DOHH2 (cell line): ENCODE data around the gene CLIC1.

Experiments
- H3F3A ChIP-seq: fragments of 200-600 bp; sonication (generic), shearing (Covaris generic); 2 replicates; pipeline ENCODE4 v1.6.0; 2016; ENCODE audit warnings: antibody characterized with exemption, mild to moderate bottlenecking; ENCODE audit not compliant: control insufficient read depth, insufficient read depth
- H3K27ac ChIP-seq: fragments of 200-600 bp; sonication (generic); 2 replicates; pipeline ENCODE4 v1.5.1; 2014; ENCODE audit warnings: low read depth, mild to moderate bottlenecking, low read length, moderate library complexity
- H3K27me3 ChIP-seq: fragments of 200-600 bp; sonication (generic); 2 replicates; pipeline ENCODE4 v1.6.1; 2014; ENCODE audit warnings: mild to moderate bottlenecking, low read length, mixed read lengths; ENCODE audit not compliant: control insufficient read depth
- H3K36me3 ChIP-seq: fragments of 200-600 bp; sonication (generic); 2 replicates; pipeline ENCODE4 v1.6.1; 2014; ENCODE audit warnings: mild to moderate bottlenecking, low read length, moderate library complexity, mixed read lengths; ENCODE audit not compliant: control insufficient read depth
- H3K4me1 ChIP-seq: fragments of 200-600 bp; sonication (generic); 2 replicates; pipeline ENCODE4 v1.6.1; 2014; ENCODE audit warnings: mild to moderate bottlenecking, low read length, mixed read lengths; ENCODE audit not compliant: control insufficient read depth
- H3K4me2 ChIP-seq: fragments of 200-600 bp; sonication (generic); 2 replicates; pipeline ENCODE4 v1.6.0; 2014; ENCODE audit warnings: mild to moderate bottlenecking, low read length, moderate library complexity
- H3K4me3 ChIP-seq: fragments of 200-600 bp; sonication (generic); 2 replicates; pipeline ENCODE4 v1.5.1; 2014; ENCODE audit warnings: mild to moderate bottlenecking, low read length, mixed read lengths
- H3K79me2 ChIP-seq: fragments of 200-600 bp; sonication (generic); 2 replicates; pipeline ENCODE4 v1.6.1; 2014; ENCODE audit warnings: mild to moderate bottlenecking, low read length, mixed read lengths; ENCODE audit not compliant: control insufficient read depth
- H3K9me2 ChIP-seq: fragments of 200-600 bp; sonication (generic); replicated peaks from 2 replicates; pipeline ENCODE4 v1.6.1; 2014; ENCODE audit warnings: mild to moderate bottlenecking, low read length, mixed read lengths; ENCODE audit not compliant: control insufficient read depth
- H3K9me3 ChIP-seq: fragments of 200-600 bp; sonication (generic); 2 replicates; pipeline ENCODE4 v1.6.1; 2014; ENCODE audit warnings: antibody characterized with exemption, low read length, mixed read lengths; ENCODE audit not compliant: control insufficient read depth, insufficient read depth
- H4K20me1 ChIP-seq: fragments of 200-600 bp; sonication (generic); 2 replicates; pipeline ENCODE4 v1.6.0; 2014; ENCODE audit warnings: low read depth, mild to moderate bottlenecking, antibody characterized with exemption, low read length, moderate library complexity; ENCODE audit not compliant: control insufficient read depth, insufficient read depth
- EZH2phosphoT487 ChIP-seq: fragments of 200-600 bp; sonication (generic); IDR thresholded peaks from 2 replicates; pipeline ENCODE4 v1.6.1; 2017; ENCODE audit warnings: borderline replicate concordance, mild to moderate bottlenecking, antibody characterized with exemption, low read length, moderate library complexity, mixed read lengths
- TF ChIP-seq, protein P1 (sequence below): fragments of 200-600 bp; sonication (generic); IDR thresholded peaks from one replicate; pipeline ENCODE4 v1.5.1; 2014; ENCODE audit warnings: antibody characterized with exemption, mild to moderate bottlenecking, low read depth, low read length; ENCODE audit not compliant: poor library complexity, severe bottlenecking

Gene CLIC1

DNA sequence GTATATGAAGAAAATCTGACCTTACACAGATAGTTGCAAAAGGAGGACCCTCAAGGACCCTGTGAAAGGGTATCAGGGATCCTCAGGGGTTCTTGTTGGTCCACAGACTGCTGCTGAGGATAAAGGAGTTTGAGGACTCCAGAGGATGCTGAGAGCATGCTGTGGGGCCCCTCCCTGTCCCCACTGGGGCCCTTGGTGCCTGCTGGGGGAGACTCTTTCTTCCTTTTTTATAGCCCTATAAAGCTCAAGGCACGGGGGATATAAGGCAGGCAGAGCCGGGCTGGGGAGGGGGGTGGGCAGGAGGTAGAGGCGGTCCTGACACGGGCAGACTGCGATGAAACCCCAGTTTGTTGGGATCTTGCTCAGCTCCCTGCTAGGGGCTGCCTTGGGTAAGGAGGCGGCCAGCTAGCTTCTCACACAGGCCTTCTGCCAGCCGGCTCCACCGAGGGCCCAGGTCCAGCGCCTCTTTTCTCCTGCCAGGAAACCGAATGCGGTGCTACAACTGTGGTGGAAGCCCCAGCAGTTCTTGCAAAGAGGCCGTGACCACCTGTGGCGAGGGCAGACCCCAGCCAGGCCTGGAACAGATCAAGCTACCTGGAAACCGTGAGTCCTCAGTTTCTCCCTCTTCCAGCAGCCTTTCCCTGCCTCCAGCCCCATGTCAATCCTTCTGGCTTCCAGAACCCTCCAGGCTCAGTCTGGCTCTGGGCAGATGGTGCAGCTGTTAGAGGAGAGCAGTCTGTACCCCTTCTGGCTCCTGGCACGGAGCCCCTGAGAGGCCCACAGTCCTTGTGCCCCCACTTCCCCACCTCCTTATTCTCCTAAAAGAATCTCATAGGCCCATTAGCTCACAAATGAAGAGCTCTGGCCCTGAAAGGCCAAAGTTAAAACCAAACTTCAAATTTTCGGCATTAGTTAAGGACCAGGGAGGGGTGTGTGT, 21.0 kb downstream of the CLIC1 start, which contains the start of gene LY6G6D:
Gene LY6G6D, plus strand, starts transcription at position 327 of the 937 bp plus-strand sequence. Its CDS starts 8 bp downstream, at position 335.
- Histone ChIP-seq H3K27me3 (peaks cover 42% of the 10 kb centered on the region), H3K4me2 (no peak within 1 kb of the TSS), H3K4me3 (no peak within 1 kb of the TSS), H3K27ac (no peak within 1 kb of the TSS), H3K9me3 (no peaks in the 10 kb centered on the region), H3K9me2 (no peaks in the 10 kb centered on the region), H3K36me3 (no peaks in the 10 kb centered on the region), H3K79me2 (no peaks in the 10 kb centered on the region), H3F3A (no peaks in the 10 kb centered on the region), H3K4me1 (peaks cover 5% of the 10 kb centered on the region; the same call in 1 of the 2 replicates), H4K20me1 (no peaks in the 10 kb centered on the region)
- TF ChIP-seq, protein P1, sequence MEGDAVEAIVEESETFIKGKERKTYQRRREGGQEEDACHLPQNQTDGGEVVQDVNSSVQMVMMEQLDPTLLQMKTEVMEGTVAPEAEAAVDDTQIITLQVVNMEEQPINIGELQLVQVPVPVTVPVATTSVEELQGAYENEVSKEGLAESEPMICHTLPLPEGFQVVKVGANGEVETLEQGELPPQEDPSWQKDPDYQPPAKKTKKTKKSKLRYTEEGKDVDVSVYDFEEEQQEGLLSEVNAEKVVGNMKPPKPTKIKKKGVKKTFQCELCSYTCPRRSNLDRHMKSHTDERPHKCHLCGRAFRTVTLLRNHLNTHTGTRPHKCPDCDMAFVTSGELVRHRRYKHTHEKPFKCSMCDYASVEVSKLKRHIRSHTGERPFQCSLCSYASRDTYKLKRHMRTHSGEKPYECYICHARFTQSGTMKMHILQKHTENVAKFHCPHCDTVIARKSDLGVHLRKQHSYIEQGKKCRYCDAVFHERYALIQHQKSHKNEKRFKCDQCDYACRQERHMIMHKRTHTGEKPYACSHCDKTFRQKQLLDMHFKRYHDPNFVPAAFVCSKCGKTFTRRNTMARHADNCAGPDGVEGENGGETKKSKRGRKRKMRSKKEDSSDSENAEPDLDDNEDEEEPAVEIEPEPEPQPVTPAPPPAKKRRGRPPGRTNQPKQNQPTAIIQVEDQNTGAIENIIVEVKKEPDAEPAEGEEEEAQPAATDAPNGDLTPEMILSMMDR: no peak
- TF ChIP-seq EZH2phosphoT487: no peak

DNA sequence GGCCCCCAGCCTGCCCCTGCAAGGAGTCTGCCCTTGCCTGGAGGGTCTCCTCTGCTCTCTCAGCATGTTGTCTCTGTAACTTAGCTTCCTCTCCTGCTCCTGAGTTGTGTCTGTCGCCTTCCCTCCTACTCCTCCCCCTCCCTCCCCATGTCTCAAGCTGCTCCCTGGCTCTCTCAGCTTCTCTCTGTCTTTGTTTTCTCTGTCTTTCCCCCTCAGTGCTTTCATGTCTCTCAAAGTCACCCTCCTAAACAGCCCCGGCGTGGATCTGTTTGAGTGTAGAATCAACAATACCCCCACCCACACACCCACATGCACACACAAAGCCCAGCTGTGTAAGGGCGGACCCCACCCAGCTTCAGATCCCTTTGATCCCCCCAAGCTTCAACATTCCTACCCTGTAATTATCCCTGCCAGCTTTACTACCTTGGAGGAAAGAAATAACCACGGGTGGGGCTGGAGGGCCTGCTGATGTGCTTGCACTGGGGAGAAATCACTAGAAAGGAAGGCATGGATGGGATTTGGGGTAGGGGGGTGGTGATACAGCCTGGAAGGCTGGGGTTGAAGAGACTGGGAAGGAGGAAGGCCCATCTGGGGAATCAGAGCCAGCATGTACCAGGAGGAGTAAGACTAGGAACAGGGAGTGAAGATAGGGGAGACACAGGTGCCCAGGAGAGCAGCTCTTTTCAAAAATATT, 22.2 kb downstream of the CLIC1 start:
- H3K4me2 ChIP-seq: no peak overlapping the region
- no peaks in the 10 kb centered on the region for H3K79me2 ChIP-seq
- no peaks in the 10 kb centered on the region for H3F3A ChIP-seq
- H4K20me1 ChIP-seq: no peaks in the 10 kb centered on the region
- H3K9me3 ChIP-seq: no peaks in the 10 kb centered on the region
- no peak overlapping the region for H3K4me3 ChIP-seq
- no peaks in the 10 kb centered on the region for H3K36me3 ChIP-seq
- no peaks in the 10 kb centered on the region for H3K9me2 ChIP-seq
- H3K27ac ChIP-seq: no peak overlapping the region
- TF ChIP-seq, protein P1: no peak
- TF ChIP-seq EZH2phosphoT487: no peak
- H3K27me3 ChIP-seq: peaks cover 47% of the 10 kb centered on the region
- peaks cover 5% of the 10 kb centered on the region; the same call in 1 of the 2 replicates for H3K4me1 ChIP-seq

DNA sequence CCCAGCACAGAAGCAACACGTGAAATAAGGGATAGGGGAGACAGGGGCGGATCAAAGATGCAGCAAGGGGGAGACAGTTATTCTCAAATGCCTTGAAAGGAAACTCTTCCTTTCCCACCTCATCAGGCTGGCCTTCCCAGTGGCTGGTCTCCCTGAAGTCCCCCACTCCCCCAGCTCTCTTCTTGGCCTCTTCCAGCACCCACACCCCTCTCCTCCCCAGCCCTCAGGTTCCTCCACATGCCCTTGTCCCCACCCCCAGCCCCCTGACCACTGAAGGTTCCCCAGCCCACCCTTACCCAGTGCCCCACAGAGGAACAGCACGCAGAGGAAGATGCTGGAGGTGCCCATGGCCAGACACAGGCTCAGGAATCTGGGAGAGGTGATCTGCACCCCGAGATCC, 22.9 kb downstream of the CLIC1 start:
- no peaks in the 10 kb centered on the region for H3K9me3 ChIP-seq
- no peaks in the 10 kb centered on the region for H3K9me2 ChIP-seq
- peaks cover 47% of the 10 kb centered on the region for H3K27me3 ChIP-seq
- no peak overlapping the region for H3K4me3 ChIP-seq
- no peak for TF ChIP-seq EZH2phosphoT487
- TF ChIP-seq, protein P1: no peak
- peaks cover 5% of the 10 kb centered on the region; the same call in 1 of the 2 replicates for H3K4me1 ChIP-seq
- no peaks in the 10 kb centered on the region for H3K36me3 ChIP-seq
- no peaks in the 10 kb centered on the region for H3K79me2 ChIP-seq
- no peaks in the 10 kb centered on the region for H4K20me1 ChIP-seq
- H3K4me2 ChIP-seq: no peak overlapping the region
- no peak overlapping the region for H3K27ac ChIP-seq
- no peaks in the 10 kb centered on the region for H3F3A ChIP-seq
